ENCODE results near the gene EBI3. TPM values are rescaled to one million over a fixed set of nuclear protein-coding genes. Genes with fewer than 3 reads are reported as not detected.
A peak's percentile ranks its signal among the peaks of the same experiment; 100 is the strongest.

EBI3 gene
- total RNA-seq, 1 experiment from 2014 or later: 1.4 TPM

- no peaks in the 10 kb centered on the region for H3K9me3 Mint-ChIP-seq
- Histone ChIP-seq H3K18ac (ENCODE audit: insufficient read length, low read depth, low read length) (no peak overlapping the region), H3K4me1 (ENCODE audit: insufficient read depth, low read length) (no peaks in the 10 kb centered on the region), H2BK12ac (ENCODE audit: insufficient read length, low read depth, low read length) (no peak overlapping the region), H2BK120ac (ENCODE audit: low read depth, low read length, poor library complexity, severe bottlenecking) (no peak overlapping the region), H4K20me1 (ENCODE audit: control insufficient read depth, insufficient read depth, insufficient read length) (no peaks in the 10 kb centered on the region), H3K27me3 (ENCODE audit: insufficient read depth, low read length) (no peaks in the 10 kb centered on the region), H2BK5ac (ENCODE audit: insufficient read length, low read length) (no peak overlapping the region), H3K4me2 (ENCODE audit: insufficient read depth, insufficient read length, low read length) (no peak overlapping the region), H3K14ac (ENCODE audit: insufficient read depth, low read length) (no peak overlapping the region), H3K56ac (ENCODE audit: insufficient read length, low read depth, low read length) (no peak overlapping the region), H3K27ac (ENCODE audit: insufficient read length, low read depth, low read length) (no peak overlapping the region), H2AK5ac (ENCODE audit: insufficient read length, low read length) (no peak overlapping the region), H3K23me2 (ENCODE audit: insufficient read length, low read depth, low read length, poor library complexity, severe bottlenecking) (no peaks in the 10 kb centered on the region), H4K8ac (replicated peaks; ENCODE audit: insufficient read length, low read depth, low read length) (no peak overlapping the region), H3K4ac (ENCODE audit: low read depth, low read length) (no peak overlapping the region), H3T11ph (ENCODE audit: low read length) (no peak overlapping the region), H3K23ac (ENCODE audit: insufficient read length, low read depth, low read length) (no peak overlapping the region), H2BK15ac (ENCODE audit: low read depth, low read length) (no peak overlapping the region), H2AFZ (ENCODE audit: low read length) (no peak overlapping the region), H3K79me2 (ENCODE audit: insufficient read depth, low read length) (no peaks in the 10 kb centered on the region), H2BK20ac (ENCODE audit: low read depth, low read length, poor library complexity, severe bottlenecking) (no peak overlapping the region), H3K9me3 (ENCODE audit: control insufficient read depth, low read depth, low read length) (no peaks in the 10 kb centered on the region), H3K9ac (ENCODE audit: extremely low read depth, insufficient read length, low read length) (no peak overlapping the region), H4K91ac (ENCODE audit: insufficient read length, low read depth, low read length) (no peak overlapping the region), H3K79me1 (ENCODE audit: insufficient read depth, low read depth, low read length, poor library complexity, severe bottlenecking) (no peaks in the 10 kb centered on the region), H4K5ac (ENCODE audit: insufficient read length, low read depth, low read length) (no peak overlapping the region)
- no CpG with 5 or more reads among the region's 13 CpGs for WGBS (ENCODE audit: extremely low coverage, insufficient read length, low lambda C conversion rate)
- TF ChIP-seq, protein P1, sequence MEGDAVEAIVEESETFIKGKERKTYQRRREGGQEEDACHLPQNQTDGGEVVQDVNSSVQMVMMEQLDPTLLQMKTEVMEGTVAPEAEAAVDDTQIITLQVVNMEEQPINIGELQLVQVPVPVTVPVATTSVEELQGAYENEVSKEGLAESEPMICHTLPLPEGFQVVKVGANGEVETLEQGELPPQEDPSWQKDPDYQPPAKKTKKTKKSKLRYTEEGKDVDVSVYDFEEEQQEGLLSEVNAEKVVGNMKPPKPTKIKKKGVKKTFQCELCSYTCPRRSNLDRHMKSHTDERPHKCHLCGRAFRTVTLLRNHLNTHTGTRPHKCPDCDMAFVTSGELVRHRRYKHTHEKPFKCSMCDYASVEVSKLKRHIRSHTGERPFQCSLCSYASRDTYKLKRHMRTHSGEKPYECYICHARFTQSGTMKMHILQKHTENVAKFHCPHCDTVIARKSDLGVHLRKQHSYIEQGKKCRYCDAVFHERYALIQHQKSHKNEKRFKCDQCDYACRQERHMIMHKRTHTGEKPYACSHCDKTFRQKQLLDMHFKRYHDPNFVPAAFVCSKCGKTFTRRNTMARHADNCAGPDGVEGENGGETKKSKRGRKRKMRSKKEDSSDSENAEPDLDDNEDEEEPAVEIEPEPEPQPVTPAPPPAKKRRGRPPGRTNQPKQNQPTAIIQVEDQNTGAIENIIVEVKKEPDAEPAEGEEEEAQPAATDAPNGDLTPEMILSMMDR (conservative IDR thresholded peaks at IDR 0.05): peak; percentile 62
- peak overlapping the region; percentile 59 to 81 (median 73); a peak in 4 of 7 replicates for H3K27ac Mint-ChIP-seq
- peaks cover 6 to 20% of the 10 kb centered on the region in 2 experiments for H3K4me1 Mint-ChIP-seq
- peaks cover 13% of the 10 kb centered on the region for H3K27me3 Mint-ChIP-seq (ENCODE audit: low read depth)
- H3K4me3 Mint-ChIP-seq: no peak overlapping the region
- peak; percentile 61 for DNase-seq
- H3K36me3 Mint-ChIP-seq (ENCODE audit: insufficient read depth in 1 of 3, low read depth in 3 of 3): no peaks in the 10 kb centered on the region; a peak in 2 of 7 replicates
These were observed 20.8 kb upstream of the EBI3 start for GRCh38 chr19:4208385-4209094.
